Glomerular endothelial cell (primary cell): ENCODE measurements around the gene OR8G5. TPM values are rescaled to one million over a fixed set of nuclear protein-coding genes. Genes with fewer than 3 reads are reported as not detected.
A peak's percentile ranks its signal among the peaks of the same experiment; 100 is the strongest.

Experiments
- DNase-seq: peaks from one replicate; pipeline ENCODE4 v3.0.0-alpha.2; 2011; ENCODE audit warnings: low read depth, low spot score; ENCODE audit errors: extremely low read depth
- total RNA-seq: library from RNA; depleted of rRNA; stranded (reverse); fragments of >200 nt; gene quantifications from 2 replicates; pipeline ENCODE4 v1.2.3, GENCODE V29; 2015

Gene OR8G5
- total RNA-seq, 1 donor from 2014 or later, result not detected

DNA sequence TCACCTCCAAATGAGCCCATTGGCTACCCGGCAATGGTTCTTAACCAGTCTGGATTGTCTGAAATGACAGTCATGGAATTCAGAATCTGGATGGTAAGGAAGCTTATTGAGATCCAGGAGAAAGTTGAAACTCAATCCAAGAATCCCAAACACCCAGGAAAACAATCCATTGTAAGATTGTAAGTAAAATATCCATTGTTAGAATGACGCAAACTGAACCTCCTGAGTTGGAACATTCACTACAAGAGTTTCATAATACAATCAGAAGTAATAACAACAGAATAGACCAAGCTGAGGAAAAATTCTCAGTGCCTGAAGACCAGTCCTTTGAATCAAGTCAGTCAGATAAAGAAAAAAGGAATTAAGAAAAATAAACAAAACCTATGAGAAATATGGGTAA, 22.1 kb downstream of the OR8G5 start:
- DNase-seq, result no peak

DNA sequence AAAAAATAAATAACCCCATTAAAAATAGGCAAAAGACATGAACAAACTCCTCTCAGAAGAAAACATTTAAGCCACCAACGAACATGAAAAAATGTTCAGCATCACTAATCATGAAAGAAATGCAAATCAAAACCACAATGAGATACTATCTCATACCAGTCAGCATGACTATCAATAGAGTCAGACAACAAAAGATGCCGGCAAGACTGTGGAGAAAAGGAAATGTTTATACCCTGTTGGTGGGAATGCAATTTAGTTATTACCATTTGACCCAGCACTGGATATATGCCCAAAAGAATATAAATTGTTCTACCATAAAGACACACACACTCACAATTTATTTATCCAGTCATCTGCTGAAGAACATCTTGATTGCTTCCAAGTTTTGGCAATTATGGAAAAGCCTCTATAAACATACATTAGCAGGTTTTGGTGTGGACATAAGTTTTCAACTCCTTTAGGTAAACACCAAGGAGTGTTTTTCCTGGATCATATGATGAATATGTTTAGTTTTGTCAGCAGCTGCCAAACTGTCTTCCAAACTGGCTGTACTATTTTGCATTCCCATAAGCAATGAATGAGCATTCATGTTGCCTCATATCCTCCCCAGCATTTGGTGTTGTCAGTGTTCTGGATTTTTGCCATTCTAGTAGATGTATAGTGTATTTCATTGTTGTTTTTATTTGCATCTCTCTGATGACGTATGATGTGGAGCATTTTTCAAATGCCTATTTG, 29.6 kb downstream of the OR8G5 start:
- peak; percentile 61 for DNase-seq

DNA sequence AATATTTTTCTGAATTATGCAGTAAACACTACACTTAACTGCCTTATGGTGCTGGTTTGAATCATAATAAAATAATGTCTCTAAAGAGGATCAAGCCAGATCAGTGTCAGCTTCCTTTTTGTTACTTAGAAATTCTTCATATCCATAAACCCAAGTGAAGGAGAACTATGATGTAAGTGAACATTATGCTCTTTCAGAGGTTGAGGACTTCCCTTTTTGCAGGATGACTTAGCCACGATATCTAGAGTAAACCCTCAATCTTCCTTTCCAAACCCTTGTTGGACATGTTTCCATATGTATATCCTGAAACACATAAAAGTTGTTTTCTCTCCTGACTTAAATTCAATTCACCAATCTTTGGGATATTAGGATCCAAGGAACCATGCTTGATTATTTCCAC, 38.5 kb downstream of the OR8G5 start:
- DNase-seq, result no peak

GRCh38 chr11:124296016-124296415, 39.8 kb downstream of the OR8G5 start:
- no peak for DNase-seq

GRCh38 chr11:124297921-124298320, 41.7 kb downstream of the OR8G5 start:
- DNase-seq, result no peak

DNA sequence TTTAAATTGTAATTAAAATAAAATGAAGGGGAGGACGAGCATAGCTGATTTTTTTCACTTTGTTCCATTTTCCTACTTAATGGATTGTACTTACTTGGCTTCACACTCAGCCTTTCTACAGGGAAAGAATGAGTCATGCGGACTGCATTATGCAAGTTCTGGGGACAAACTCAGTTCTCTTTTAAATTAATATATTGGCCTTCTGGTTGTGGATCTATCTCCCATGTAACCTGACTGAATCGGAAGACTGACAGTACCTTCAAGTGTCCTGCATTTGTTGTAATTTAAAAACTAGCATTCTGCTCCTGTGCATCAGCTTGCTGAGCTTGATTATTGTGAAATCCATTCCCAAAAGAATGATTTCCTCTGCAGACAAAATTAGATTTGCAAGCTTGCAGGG, 45.4 kb downstream of the OR8G5 start:
- no peak for DNase-seq

DNA sequence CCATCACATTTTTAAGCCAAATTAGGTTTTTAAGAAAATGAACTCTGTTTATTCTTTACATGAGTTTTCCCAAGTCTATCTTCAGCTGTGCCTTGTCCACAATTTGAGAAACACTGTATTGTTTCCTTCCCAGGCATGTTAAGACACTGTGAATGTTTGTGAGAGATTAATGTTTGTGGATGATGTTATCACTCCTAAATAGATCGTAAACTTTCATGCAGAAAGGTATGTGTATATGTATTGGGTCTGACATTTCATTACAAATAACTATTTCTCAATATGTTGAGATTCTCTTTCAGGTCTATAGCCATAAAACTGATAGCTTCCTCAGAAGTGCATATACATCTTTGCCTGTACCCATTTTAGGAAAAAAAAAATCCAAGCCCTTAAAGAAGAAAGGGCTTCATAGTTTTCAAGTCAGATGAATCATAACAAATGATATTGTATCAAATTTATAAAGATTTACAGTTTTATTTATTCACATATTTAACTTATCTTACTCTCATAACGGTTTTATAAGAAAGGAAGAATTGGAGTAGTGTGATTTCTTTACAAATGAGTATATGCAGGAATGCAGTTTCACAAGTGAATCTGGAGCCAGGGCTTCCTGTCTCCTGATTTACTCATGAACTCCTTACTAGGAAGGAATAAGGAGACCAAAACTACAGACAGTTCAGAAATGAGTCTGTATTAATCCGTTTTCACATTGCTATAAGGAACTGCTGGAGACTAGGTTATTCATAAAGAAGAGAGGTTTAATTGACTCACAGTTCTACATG, 46.4 kb downstream of the OR8G5 start:
- DNase-seq, result no peak

GRCh38 chr11:124307093-124307492, 50.9 kb downstream of the OR8G5 start:
- DNase-seq, result no peak

DNA sequence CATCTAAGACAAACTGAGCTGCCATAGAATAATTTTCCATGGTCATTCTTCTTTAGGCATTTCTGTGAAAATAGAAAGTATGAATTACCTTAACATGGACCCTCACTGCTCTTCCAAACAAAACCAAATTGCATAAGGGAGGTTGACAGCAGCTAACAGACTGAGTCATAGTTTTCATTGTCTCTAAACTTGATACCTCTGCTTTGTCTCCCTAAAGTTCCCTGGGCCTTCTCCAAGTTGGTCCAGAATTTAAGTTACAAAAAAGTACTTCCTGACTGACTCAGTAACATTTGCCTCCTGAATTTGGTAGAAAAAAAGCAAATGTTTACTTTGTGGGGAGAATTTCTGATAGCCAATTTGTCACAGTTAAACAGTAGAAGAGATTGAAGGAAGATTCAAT, 54.5 kb downstream of the OR8G5 start:
- DNase-seq, result no peak

- no peak for DNase-seq
These were observed 55.1 kb downstream of the OR8G5 start for GRCh38 chr11:124311269-124311668.

DNA sequence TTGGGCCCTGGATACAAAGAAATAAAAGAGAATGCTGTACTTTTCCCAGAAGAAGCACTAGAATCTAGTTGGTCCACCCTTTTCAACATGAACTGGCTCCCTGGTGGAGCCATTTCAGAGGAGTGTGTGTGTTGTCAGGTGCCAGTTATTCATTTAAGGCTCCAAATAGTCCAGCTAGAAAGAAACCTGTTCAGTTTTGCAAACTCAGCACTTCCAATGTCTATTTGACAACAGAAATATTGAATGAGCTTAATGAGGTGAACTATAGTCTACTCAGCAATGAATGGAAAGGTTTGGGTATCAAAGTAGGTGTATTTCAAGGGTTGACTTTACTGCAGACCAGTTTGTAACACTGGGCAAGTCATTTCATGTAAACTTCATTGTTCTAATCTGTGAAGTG, 55.5 kb downstream of the OR8G5 start:
- no peak for DNase-seq

DNA sequence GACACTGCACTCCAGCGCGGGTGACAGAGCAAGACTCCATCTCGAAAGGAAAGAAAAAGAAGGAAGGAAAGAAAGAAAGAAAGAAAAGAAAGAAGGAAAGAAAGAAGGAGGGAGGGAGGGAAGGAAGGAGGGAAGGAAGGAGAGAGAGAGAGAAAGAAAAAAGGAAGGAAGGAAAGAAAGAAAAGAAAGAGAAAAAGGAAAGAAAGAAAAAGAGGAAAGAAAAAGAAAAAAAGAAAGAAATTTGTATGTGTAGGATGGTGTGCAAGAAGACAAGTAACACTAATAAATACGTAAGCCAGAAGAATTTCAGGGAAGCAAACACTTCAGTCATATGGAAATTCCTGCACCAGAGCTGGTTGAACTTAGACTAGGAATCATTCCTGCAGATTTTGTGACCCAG, 57.0 kb downstream of the OR8G5 start:
- no peak for DNase-seq

GRCh38 chr11:124313849-124314248, 57.7 kb downstream of the OR8G5 start, which contains the start of gene OR8D1:
TSS of gene OR8D1 (minus strand) at chr11:124313949. CDS start at chr11:124310766, 3,183 bp downstream.
- no peak for DNase-seq

GRCh38 chr11:124315052-124315451, 58.9 kb downstream of the OR8G5 start:
- peak; percentile 58 for DNase-seq

Other genes starting within 250 kb of the OR8G5 start
- not detected in 2 replicates for gene OR10G4, start 243.4 kb upstream of the OR8G5 start, total RNA-seq
- gene OR10G9, start 233.4 kb upstream of the OR8G5 start, total RNA-seq, result not detected in 2 replicates
- not detected in 2 replicates for gene OR10G8, start 229.6 kb upstream of the OR8G5 start, total RNA-seq
- gene OR10G7, start 215.1 kb upstream of the OR8G5 start, total RNA-seq, result not detected in 2 replicates
- gene VWA5A, start 140.9 kb upstream of the OR8G5 start, total RNA-seq, result 9.1 and 12.9 TPM in 2 replicates
- not detected in 2 replicates for gene OR10D3, start 73.0 kb upstream of the OR8G5 start, total RNA-seq
- not detected in 2 replicates for gene OR8G1, start 15.3 kb upstream of the OR8G5 start, total RNA-seq
- gene OR8D1, start 57.6 kb downstream of the OR8G5 start, total RNA-seq, result not detected in 2 replicates
- not detected in 2 replicates for gene OR8D2, start 63.8 kb downstream of the OR8G5 start, total RNA-seq
- gene OR8B2, start 128.1 kb downstream of the OR8G5 start, total RNA-seq, result not detected in 2 replicates
- not detected in 2 replicates for gene OR8B3, start 142.6 kb downstream of the OR8G5 start, total RNA-seq
- gene OR8B4, start 168.5 kb downstream of the OR8G5 start, total RNA-seq, result not detected in 2 replicates
- not detected in 2 replicates for gene OR8B8, start 189.3 kb downstream of the OR8G5 start, total RNA-seq